ENCODE results near the gene CLDN6.
A peak's percentile ranks its signal among the peaks of the same experiment; 100 is the strongest.
"Not testable (repeated sequence)": the region's sequence is repeated elsewhere in the genome, so short reads cannot be mapped to it uniquely, and the experiment has no call there.

The CLDN6 gene

DNA sequence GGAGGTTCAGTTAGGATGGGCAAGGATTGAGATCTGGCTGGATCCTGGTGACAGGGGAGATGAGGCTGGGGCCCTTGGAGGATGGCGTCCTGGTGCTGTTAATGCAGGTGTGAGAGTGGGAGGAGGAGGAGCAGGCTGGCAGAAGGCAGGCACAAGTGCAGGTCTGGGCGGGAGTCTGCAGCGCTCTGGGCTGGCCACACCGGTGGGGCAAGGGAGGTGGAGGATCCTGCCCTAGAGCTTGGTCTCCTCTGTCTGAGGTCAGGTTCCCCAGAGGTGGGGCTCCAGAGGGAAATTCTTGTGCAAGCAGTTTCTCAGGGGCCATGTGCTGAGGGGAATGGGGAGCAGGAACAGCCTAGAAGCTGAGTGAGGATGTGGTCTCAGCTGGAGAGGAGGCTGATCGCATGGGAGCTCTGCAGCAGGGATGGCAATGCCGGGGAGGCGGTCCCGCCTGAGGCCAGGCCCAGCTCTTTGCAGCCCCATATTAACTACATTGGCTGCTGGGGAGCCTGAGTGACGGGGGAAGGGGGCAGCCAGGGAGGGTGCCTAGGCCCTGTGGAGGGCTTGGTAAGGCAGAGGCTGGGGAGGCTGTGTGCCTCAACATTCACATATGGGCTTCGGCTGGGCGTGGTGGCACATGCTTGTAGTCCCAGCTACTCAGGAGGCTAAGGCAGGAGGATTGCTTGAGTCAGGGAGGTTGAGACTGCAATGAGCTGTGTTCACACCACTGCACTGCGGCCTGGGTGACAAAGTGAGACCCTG is 34.8 kb upstream of the CLDN6 start:
- DNase-seq (ENCODE audit: low read depth, low spot score): not testable (repeated sequence)

- DNase-seq (ENCODE audit: low read depth, low spot score): no peak
Measured at GRCh38 chr16:3051494-3051893, 33.5 kb upstream of the CLDN6 start.

DNA sequence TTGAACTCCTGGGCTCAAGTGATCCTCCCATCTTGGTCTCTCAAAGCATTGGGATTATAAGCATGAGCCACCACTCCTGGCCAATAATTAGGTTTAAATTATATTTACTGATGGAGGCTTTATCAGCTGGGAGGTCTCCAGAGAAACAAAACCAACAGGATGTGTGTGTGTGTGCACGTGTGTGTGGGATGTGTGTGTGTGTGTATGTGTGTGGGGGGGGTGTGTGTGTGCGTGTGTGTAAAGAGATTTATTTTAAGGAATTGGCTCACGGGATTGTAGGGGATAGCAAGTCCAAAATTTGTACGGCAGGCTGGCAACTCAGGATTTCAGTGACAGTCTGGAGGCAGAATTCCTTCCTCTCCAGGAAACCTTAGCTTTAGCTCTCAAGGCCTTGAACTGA is 33.0 kb upstream of the CLDN6 start:
- no peak for DNase-seq (ENCODE audit: low read depth, low spot score)

DNA sequence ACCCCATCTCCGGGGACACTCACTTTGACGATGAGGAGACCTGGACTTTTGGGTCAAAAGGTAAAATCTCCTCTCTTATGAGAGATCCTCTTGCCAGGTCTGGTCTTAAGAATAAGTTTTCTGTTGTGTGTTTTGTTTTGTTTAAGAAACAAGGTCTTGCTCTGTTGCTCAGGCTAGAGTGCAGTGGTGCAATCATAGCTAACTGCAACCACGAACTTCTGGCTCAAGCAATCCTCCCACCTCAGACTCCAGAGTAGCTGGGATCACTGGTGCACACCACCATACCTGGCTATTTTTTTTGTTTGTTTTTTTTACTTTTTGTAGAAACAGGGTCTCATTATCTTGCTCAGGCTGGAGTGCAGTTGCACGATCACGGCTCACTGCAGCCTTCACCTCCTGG is 32.5 kb upstream of the CLDN6 start:
- no peak for DNase-seq (ENCODE audit: low read depth, low spot score)

- no peak for DNase-seq (ENCODE audit: low read depth, low spot score)
Measured at GRCh38 chr16:3049921-3050481, 32.0 kb upstream of the CLDN6 start.

- no peak for DNase-seq (ENCODE audit: low read depth, low spot score)
Measured at GRCh38 chr16:3047387-3047720, 29.4 kb upstream of the CLDN6 start.

- no peak for DNase-seq (ENCODE audit: low read depth, low spot score)
Measured at GRCh38 chr16:3046641-3047386, 28.8 kb upstream of the CLDN6 start.

DNA sequence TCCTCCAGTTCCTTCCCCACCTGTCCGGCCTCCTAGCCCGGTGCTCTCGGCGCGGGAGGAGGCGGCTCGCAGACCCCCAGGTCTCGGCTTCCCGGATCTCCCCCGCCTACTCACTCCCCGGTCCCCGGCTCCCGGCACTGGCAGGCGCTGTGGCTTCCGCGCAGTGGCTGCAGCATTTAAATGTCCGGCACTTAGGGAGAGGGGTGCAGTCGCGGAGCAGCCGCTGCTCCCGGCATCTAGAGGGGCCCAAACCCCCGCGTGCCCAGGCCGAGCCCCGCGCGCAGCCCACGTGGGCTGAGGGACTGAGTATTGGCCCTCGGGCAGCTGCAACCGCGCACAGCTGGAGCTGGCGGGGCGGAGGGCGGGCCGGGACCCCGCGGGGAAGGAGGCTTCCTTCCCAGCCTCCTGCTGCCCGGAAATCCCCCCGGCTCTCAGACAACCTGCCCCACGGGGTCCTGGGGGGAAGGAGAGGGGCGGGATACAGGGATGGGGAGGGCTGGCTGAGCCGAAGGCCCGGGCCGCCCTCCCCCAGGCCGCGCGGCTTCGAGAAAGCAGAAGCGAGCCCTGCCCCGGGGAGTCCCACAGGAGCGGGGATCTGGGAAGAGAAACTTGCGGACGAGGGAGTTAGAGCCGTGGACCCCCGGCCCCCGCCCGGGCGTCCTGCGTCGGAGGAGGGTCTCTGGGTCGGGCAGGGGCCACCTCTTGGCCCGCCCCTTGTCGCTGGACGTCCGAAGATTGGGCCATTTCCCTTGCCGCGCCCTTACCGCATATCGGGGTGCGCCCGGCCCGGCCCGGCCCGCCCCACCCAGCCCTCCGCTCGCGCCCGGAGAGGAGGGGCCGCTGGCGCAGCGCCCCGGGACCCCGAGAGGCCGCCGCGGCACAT is 28.0 kb upstream of the CLDN6 start, which contains the start of gene MMP25:
Gene MMP25 (plus strand): TSS at position 804 of the 883 bp plus-strand sequence. CDS start 357 bp downstream, outside the sequence.
- DNase-seq (ENCODE audit: low read depth, low spot score): peak; percentile 32

- DNase-seq (ENCODE audit: low read depth, low spot score): no peak
Measured at GRCh38 chr16:3044708-3045107, 26.7 kb upstream of the CLDN6 start.

GRCh38 chr16:3042376-3042775 is 24.4 kb upstream of the CLDN6 start:
- no peak for DNase-seq (ENCODE audit: low read depth, low spot score)

DNA sequence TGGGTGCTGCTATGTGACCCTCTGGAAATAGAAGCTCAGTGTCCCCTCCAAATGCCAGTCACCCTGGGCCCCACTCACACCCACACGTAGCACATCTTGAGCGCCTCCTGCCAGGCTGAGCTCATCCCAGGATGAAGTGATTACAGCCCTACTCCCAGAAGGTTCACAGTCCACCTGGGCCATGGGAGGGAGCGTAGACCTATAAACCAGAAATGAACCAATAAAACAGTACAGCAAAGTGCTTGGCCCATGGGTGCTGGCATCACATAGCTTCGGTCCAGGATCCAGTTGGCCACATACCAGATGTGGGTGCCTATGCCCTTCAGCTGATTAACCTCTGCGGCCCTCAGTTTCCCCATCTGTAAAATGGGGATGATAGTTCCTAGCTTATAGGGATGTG is 20.9 kb upstream of the CLDN6 start:
- DNase-seq (ENCODE audit: low read depth, low spot score): no peak

DNA sequence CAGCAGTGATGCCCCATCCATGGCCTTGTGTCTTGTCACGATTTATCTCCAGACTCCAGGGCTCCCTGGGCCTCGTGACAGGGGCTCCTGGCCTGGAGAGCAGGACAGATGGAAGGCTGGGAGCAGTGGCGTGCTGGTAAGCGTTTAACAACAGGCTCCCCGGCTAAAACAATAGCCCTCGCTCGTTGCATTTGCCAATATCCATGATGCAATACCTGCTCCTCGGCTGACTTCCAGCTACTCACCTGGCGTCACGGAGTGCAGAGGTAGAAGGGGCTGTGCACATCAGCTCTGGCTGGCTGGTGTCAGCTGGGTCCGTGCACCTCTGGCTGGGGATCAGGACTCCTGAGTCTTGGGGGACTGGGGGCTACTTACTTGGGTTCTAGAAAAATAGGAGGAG is 20.3 kb upstream of the CLDN6 start:
- DNase-seq (ENCODE audit: low read depth, low spot score): peak; percentile 46

DNA sequence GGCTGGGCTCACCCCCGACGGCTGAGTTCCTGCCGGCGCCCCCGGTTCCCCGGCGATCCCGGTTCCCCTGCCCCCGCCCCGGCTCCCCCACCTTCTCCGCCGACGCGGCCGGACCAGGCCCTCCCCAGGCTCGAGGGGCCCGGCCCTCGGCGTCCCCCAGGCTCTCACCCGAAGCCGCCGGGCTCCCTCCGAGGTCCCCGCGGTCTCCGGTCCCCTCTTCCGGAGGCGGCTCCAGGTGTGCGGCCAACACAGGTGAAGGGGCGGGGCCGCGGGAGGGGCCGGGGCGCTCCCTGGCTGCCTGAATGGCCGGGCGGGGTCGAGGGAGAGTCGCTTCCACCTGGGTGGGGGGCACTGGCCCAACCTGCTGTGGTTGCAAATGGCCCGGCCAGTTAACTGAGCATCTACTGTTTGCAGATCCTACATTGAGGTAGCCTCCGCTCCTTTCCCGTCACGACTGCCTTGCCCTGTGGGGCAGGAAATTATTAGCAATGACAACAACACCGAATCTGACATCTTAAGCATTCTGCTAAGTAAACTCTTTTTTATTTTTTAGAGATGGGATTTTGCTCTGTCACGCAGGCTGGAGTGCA is 18.8 kb upstream of the CLDN6 start, which contains the start of gene BICDL2:
Gene BICDL2 (minus strand): TSS at position 219 of the 590 bp plus-strand sequence. CDS start 1,448 bp downstream, outside the sequence.
- peak; percentile 7 for DNase-seq (ENCODE audit: low read depth, low spot score)

GRCh38 chr16:3035972-3036725 is 18.2 kb upstream of the CLDN6 start:
- no peak for DNase-seq (ENCODE audit: low read depth, low spot score)

- DNase-seq (ENCODE audit: low read depth, low spot score): no peak
Measured at GRCh38 chr16:3035289-3035971, 17.4 kb upstream of the CLDN6 start.

- DNase-seq (ENCODE audit: low read depth, low spot score): no peak
Measured at GRCh38 chr16:3032624-3033023, 14.6 kb upstream of the CLDN6 start.

DNA sequence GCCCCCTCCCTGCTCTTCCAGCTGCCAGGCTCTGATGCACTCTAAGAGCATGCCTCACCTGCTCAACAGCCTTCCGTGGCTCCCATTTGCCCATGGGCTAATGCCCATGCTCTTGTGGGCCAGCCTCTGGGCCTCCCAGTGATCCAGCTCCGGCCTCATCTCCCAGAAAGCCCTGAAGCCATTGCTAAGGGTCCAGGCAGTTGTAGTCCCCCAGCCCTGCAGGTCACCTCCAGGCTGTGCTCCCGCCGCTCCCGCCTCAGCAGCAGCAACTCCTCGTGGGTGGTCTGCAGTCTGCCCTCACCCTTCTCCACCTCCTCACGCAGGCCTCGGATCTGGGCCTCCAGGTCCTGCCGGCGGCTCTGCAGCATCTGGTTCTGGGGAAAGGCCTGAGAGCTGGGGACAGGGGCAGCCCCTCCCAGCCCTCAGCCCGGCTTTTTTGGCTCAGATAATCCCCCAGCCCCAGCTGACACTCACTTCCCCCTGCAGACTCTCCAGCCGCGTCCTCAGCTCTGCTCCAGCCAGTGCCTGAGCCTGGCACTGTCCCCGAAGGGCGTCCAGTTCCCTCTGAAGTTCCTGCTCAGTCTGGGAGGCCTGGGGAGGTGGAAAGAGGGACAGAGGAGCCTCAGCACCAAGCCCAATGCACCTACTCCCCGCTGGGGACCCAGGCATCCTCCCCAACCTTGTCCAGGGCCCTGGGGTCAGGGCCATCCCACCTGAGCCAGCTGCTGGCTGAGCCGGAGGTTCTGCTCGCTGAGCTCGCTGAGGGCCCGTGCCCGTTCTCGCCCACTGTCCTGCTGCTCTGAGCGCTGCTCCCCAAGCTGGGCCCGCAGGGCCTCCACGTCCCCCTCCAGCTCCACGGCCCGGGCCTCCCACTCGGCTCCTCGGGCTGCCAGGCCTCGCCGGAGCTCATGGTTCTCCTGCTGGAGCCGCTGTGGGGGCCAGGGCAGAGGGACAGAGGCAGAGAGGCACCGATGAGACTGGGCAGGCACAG is 12.5 kb upstream of the CLDN6 start:
- DNase-seq (ENCODE audit: low read depth, low spot score): no peak

DNA sequence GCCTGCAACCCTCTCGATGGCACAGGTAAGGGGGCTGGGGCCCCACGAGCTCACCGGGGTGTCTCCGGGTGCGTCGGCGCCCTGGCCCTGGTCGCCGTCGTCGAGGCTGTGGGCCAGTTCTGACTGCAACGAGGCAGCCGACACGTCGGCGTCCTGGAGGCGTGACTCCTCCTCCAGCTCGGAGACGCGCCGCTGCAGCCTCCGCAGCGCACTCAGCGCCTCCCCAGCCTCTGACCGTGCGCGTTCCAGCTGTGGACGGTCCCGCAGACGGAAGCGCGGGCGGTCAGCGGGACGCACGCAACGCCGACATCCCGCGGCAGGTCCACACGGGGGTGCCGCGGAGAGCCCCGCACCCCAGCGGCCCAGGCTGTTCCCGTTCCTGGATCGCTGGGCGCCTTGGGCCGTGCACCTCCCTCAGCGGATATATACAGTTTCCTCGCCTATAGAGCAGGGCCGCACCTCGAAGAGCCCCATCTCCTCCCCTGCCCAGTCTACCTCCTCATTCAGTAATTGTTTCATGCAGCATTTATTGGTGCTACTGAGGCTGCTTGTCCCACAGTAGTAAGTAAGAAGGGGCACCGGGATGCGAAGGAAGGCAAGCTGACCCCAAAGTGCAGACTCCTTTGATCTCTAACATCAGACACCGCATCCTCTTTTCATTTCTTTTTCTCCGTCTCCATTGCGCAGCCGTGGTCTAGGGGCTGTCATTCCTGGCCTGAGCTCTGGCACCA is 11.7 kb upstream of the CLDN6 start:
- DNase-seq (ENCODE audit: low read depth, low spot score): no peak
